Thymus (tissue), 11 donors: ENCODE results near the gene UNC5A. TPM values are rescaled to one million over a fixed set of nuclear protein-coding genes. Genes with fewer than 3 reads are reported as not detected.
A peak's percentile ranks its signal among the peaks of the same experiment; 100 is the strongest.

Experiments used
- DNase-seq, 9 donors: peaks; one replicate each; pipeline ENCODE4 v3.0.0-alpha.2; 2013; ENCODE audit warnings: low spot score in 9 of 9, low read depth in 6 of 9, missing footprints in 1 of 9
- H3K27ac ChIP-seq, 2 donors: one replicate each; pipeline ENCODE4 v1.5.1; 2013; ENCODE audit warnings: control low read depth in 1 of 2, low read depth in 1 of 2, low read length in 1 of 2, mild to moderate bottlenecking in 1 of 2, moderate library complexity in 1 of 2
- H3K27me3 ChIP-seq, 2 donors: one replicate each; pipeline ENCODE4 v1.5.1; 2013; ENCODE audit warnings: low read length in 1 of 2; ENCODE audit not compliant: control insufficient read depth in 2 of 2, insufficient read depth in 1 of 2
- H3K36me3 ChIP-seq, 2 donors: one replicate each; pipeline ENCODE4 v1.5.1; 2013; ENCODE audit warnings: low read length in 1 of 2, mild to moderate bottlenecking in 1 of 2, moderate library complexity in 1 of 2; ENCODE audit not compliant: control insufficient read depth in 2 of 2, insufficient read depth in 2 of 2
- H3K4me1 ChIP-seq, 2 donors: one replicate each; pipeline ENCODE4 v1.5.1; 2013; ENCODE audit warnings: low read length in 2 of 2; ENCODE audit not compliant: control insufficient read depth in 2 of 2, insufficient read depth in 2 of 2
- H3K4me3 ChIP-seq, 2 donors: one replicate each; pipeline ENCODE4 v1.5.1; 2013; ENCODE audit warnings: low read length in 2 of 2, control low read depth in 1 of 2, mild to moderate bottlenecking in 1 of 2
- H3K9me3 ChIP-seq, 2 donors: one replicate each; pipeline ENCODE4 v1.5.1; 2013; ENCODE audit warnings: low read length in 1 of 2, mild to moderate bottlenecking in 1 of 2; ENCODE audit not compliant: control insufficient read depth in 2 of 2, insufficient read depth in 1 of 2
- WGBS: extraction: QIAGEN DNeasy Blood & Tissue Kit; methylation state at CpG from one replicate; pipeline ENCODE4 v1.1.7; 2013; 5-methylcytosine and 5-hydroxymethylcytosine counted together
- polyA plus RNA-seq: library from polyadenylated mRNA; stranded (reverse); fragments of 200-250 nt; gene quantifications from one replicate; pipeline ENCODE4 v1.2.3, GENCODE V29; 2013
- total RNA-seq: library from RNA; stranded (reverse); fragments of 120-200 nt; gene quantifications from one replicate; pipeline ENCODE4 v1.2.4, GENCODE V29; 2013
- donor health status: healthy.

UNC5A gene
- total and polyA plus RNA-seq, 2 donors = 0.28 to 0.30 TPM

- Histone ChIP-seq H3K4me1 (no peaks in the 10 kb centered on the region), H3K27me3 (no peaks in the 10 kb centered on the region), H3K4me3 (no peak overlapping the region), H3K27ac (no peak overlapping the region), H3K36me3 (peaks cover 4 to 5% of the 10 kb centered on the region in 2 donors), H3K9me3 (no peaks in the 10 kb centered on the region)
- 97% methylated on average over 3 of the region's 3 CpGs for WGBS
- no peak for DNase-seq
These were observed 117.2 kb downstream of the UNC5A start for GRCh38 chr5:176927562-176927961.

GRCh38 chr5:176929654-176930053 is 119.3 kb downstream of the UNC5A start:
- WGBS = 88% methylated on average over 1 of the region's 1 CpG
- peaks cover 11 to 14% of the 10 kb centered on the region in 2 donors for H3K36me3 ChIP-seq
- H3K4me1 ChIP-seq = no peaks in the 10 kb centered on the region
- no peak overlapping the region for H3K27ac ChIP-seq
- DNase-seq = peak in 1 of 9 donors; percentile 27
- no peaks in the 10 kb centered on the region for H3K9me3 ChIP-seq
- H3K4me3 ChIP-seq = no peak overlapping the region
- no peaks in the 10 kb centered on the region for H3K27me3 ChIP-seq

Other genes with a start within 250 kb of the UNC5A start
- gene GPRIN1, start 200.4 kb upstream of the UNC5A start, total RNA-seq = 2.7 TPM
- 0.82 TPM for gene GPRIN1, start 200.4 kb upstream of the UNC5A start, polyA plus RNA-seq
- gene SNCB, start 180.0 kb upstream of the UNC5A start, total RNA-seq = 0.05 TPM
- 0.21 TPM for gene SNCB, start 180.0 kb upstream of the UNC5A start, polyA plus RNA-seq
- 0.05 TPM for gene EIF4E1B, start 179.9 kb upstream of the UNC5A start, total RNA-seq
- gene EIF4E1B, start 179.9 kb upstream of the UNC5A start, polyA plus RNA-seq = 0.05 TPM
- gene TSPAN17, start 163.1 kb upstream of the UNC5A start, total RNA-seq = 8.0 TPM
- 26.5 TPM for gene TSPAN17, start 163.1 kb upstream of the UNC5A start, polyA plus RNA-seq
- gene HK3, start 88.8 kb downstream of the UNC5A start, total RNA-seq = 3.2 TPM
- gene HK3, start 88.8 kb downstream of the UNC5A start, polyA plus RNA-seq = 38.9 TPM
- 44.4 TPM for gene UIMC1, start 196.2 kb downstream of the UNC5A start, total RNA-seq
- 51.8 TPM for gene UIMC1, start 196.2 kb downstream of the UNC5A start, polyA plus RNA-seq
- 14.5 TPM for gene ZNF346, start 212.1 kb downstream of the UNC5A start, total RNA-seq
- gene ZNF346, start 212.1 kb downstream of the UNC5A start, polyA plus RNA-seq = 8.0 TPM